Ascending aorta (tissue), 2 donors: ENCODE results near the gene CERS2. TPM values are rescaled to one million over a fixed set of nuclear protein-coding genes. Genes with fewer than 3 reads are reported as not detected.

Source experiments
- DNase-seq, 2 donors: peaks; one replicate each; pipeline ENCODE4 v3.0.0-alpha.2; 2019; ENCODE audit warnings: low spot score in 2 of 2
- H3K27ac ChIP-seq, 2 donors: fragments of 200-600 bp; sonication (generic); one replicate each; pipeline ENCODE4 v1.5.1; 2016 to 2017; ENCODE audit warnings: mild to moderate bottlenecking in 1 of 2
- H3K27me3 ChIP-seq: fragments of 200-600 bp; sonication (generic); one replicate; pipeline ENCODE4 v1.5.1; 2017
- H3K36me3 ChIP-seq, 2 donors: fragments of 200-600 bp; sonication (generic); one replicate each; pipeline ENCODE4 v1.5.1; 2016
- H3K4me1 ChIP-seq, 2 donors: fragments of 200-600 bp; sonication (generic); one replicate each; pipeline ENCODE4 v1.5.1; 2016 to 2017; ENCODE audit warnings: mild to moderate bottlenecking in 1 of 2
- H3K4me3 ChIP-seq, 2 donors: fragments of 200-600 bp; sonication (generic); one replicate each; pipeline ENCODE4 v1.5.1; 2016 to 2017; ENCODE audit warnings: mild to moderate bottlenecking in 1 of 2
- H3K9me3 ChIP-seq, 2 donors: fragments of 200-600 bp; sonication (generic); one replicate each; pipeline ENCODE4 v1.5.1; 2016
- intact Hi-C: fragments of 100-400 bp; cut with DNase I; formaldehyde crosslinking; loops from one replicate; pipeline ENCODE4 v1.15.1; 2023
- total RNA-seq: library from RNA; depleted of rRNA; stranded (reverse); fragments of >200 nt; gene quantifications from one replicate; pipeline ENCODE4 v1.1.0, GENCODE V29; 2016
- TF ChIP-seq, protein P1 (sequence below), 3 experiments: fragments of 200-600 bp in 2 of 3; fragments of 450-650 bp in 1 of 3; sonication (generic) in 2 of 3; IDR thresholded peaks; one replicate each; pipeline ENCODE4 v1.5.1; 2016 to 2019; ENCODE audit warnings: antibody characterized with exemption in 3 of 3, mild to moderate bottlenecking in 1 of 3, moderate library complexity in 1 of 3

CERS2 gene
- total RNA-seq, result 114 TPM

DNA sequence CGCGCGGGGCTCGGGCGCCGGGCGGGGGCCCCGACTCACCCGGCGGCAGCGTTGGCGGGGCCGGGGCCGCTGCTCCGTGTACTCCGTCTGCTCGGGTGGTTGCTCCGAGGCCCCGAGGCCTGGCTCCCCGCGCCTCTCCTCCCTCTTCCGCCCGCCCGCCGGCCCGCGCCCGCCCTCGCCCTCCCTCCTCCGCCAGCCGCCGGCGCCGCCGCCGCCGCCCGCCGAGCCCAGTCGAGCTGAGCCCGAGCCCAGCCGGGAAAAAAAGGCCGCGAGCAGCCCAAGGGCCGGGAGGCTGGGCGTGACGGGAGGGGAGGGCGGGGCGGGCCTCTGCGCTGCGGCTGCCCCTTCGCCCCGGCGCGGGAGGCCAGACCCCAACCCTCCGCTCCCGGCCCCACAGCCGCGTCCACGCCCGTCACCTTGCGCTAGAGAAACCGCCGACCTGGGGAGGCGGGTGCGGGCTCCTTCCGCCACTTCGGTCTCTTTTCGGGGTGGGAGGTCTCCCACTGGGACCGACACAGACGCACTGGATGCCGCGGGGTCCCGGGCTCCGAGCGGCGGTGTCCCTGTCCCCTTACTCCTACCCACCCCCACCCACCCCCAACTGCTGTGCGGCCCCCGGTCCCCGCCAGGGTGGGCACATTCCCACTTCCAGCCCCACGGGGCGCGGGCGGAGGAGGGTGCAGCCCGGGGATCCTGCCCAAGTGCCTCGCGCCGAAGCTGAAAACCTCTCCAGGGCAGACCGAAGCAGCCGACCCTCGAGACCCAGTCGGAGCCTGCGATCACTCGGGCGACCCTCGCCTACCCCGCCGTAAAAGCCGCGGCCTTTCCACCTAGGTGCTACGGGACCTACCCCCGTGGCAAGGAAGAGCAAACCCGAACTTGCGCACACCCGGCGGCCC lies at the start of gene CERS2:
Gene CERS2, minus strand, starts transcription at position 256 of the 899 bp plus-strand sequence. CDS start 5,745 bp downstream, outside the sequence.
- intact Hi-C loops, result loop anchor here (2.0 to 10.0 kb wide), 4 partner anchors 48 to 420 kb away; partner anchors contain the start of genes ARNT, GOLPH3L and SETDB1
- Histone ChIP-seq H3K36me3 (no peaks in the 10 kb centered on the region), H3K27me3 (no peaks in the 10 kb centered on the region), H3K4me1 (peaks cover 18 to 68% of the 10 kb centered on the region in 2 donors), H3K4me3 (peak within 1 kb of the TSS; percentile 79 to 99), H3K9me3 (no peaks in the 10 kb centered on the region), H3K27ac (peak within 1 kb of the TSS; percentile 95 to 99)
- TF ChIP-seq, protein P1, sequence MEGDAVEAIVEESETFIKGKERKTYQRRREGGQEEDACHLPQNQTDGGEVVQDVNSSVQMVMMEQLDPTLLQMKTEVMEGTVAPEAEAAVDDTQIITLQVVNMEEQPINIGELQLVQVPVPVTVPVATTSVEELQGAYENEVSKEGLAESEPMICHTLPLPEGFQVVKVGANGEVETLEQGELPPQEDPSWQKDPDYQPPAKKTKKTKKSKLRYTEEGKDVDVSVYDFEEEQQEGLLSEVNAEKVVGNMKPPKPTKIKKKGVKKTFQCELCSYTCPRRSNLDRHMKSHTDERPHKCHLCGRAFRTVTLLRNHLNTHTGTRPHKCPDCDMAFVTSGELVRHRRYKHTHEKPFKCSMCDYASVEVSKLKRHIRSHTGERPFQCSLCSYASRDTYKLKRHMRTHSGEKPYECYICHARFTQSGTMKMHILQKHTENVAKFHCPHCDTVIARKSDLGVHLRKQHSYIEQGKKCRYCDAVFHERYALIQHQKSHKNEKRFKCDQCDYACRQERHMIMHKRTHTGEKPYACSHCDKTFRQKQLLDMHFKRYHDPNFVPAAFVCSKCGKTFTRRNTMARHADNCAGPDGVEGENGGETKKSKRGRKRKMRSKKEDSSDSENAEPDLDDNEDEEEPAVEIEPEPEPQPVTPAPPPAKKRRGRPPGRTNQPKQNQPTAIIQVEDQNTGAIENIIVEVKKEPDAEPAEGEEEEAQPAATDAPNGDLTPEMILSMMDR (IDR thresholded peaks at IDR 0.05), result peak in 1 of 3 experiments; percentile 28
- DNase-seq, result peak in 1 of 2 donors; percentile 90

- peaks cover 0 to 17% of the 10 kb centered on the region in 2 donors for H3K4me1 ChIP-seq
- no peaks in the 10 kb centered on the region for H3K9me3 ChIP-seq
- TF ChIP-seq, protein P1 (IDR thresholded peaks at IDR 0.05), result no peak
- H3K4me3 ChIP-seq, result no peak overlapping the region
- H3K36me3 ChIP-seq, result peaks cover 10% of the 10 kb centered on the region in 2 donors
- no peak for DNase-seq
- intact Hi-C loops, result no loop called here
- peak overlapping the region; percentile 8 to 59 for H3K27ac ChIP-seq
- H3K27me3 ChIP-seq, result no peaks in the 10 kb centered on the region
Measured at GRCh38 chr1:151013518-151013917, 38.9 kb upstream of the CERS2 start.

DNA sequence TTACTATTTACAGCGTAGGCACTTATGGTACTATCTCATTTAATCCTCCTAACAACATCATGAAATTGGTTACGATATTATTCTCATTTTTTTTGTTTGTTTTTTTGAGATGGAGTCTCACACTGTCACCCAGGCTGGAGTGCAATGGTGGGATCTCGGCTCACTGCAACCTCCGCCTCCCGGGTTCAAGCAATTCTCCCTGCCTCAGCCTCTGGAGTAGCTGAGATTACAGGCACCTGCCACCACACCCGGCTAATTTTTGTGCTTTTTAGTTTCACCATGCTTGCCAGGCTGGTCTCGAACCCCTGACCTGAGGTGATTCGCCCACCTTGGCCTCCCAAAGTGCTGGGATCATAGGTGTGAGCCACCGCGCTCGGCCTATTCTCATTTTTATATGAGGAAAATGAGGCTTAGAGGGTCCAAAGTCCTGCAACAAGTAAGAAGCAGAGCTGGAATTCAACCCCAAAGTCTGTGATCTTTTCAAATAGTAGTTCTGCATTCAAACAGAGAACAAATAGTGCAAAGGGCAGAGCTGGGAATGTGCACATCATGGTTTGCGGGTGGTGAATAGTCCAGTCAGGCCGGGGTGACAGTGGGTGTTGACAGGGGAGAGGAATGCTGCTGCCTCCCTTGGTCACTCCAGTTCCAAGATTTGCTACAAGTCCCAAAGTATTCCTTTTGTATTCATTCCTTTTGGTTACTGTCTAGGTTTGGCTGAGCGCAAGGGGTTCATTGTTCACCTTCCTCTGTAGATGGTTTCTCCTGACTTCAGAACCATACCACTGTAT lies 38.2 kb upstream of the CERS2 start:
- intact Hi-C loops, result no loop called here
- no peak overlapping the region for H3K4me3 ChIP-seq
- peaks cover 0 to 17% of the 10 kb centered on the region in 2 donors for H3K4me1 ChIP-seq
- H3K9me3 ChIP-seq, result no peaks in the 10 kb centered on the region
- no peak for DNase-seq
- no peaks in the 10 kb centered on the region for H3K27me3 ChIP-seq
- peaks cover 3 to 5% of the 10 kb centered on the region in 2 donors for H3K36me3 ChIP-seq
- H3K27ac ChIP-seq, result peak overlapping the region; percentile 8 to 59
- TF ChIP-seq, protein P1 (IDR thresholded peaks at IDR 0.05), result no peak

DNA sequence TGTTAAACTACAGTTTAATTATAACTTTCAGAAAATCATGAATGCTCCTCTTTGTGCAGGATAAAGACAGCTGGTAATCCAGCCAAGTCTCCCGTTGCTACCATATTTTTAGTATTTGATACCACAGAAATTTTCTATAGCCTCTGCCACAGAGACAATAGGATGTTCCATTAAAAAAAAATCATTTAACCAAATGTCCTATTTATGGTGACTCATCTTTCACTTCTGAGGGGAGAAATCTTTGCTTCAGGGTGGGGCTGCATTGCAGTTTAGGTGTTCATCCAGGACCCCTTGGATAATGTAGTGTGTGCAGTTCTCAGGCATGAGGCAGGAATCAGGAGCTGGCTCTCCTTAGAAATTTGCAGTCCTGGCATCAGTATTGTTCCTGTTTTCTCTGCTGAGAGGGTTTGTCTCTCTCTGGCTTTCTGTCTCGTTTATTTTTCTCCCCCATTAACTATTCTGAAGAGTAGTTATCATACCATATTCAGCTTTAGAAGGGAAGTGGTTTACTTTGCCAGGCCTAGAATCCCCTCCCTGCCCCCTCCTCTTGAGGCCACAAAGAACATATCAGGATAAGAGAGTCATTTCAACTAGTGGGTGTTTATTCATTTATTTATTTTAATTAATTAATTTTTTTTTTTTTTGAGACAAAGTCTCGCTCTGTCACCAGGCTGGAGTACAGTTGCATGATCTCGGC lies 36.7 kb upstream of the CERS2 start:
- Histone ChIP-seq H3K4me1 (peaks cover 3 to 27% of the 10 kb centered on the region in 2 donors), H3K36me3 (no peaks in the 10 kb centered on the region), H3K4me3 (no peak overlapping the region), H3K27ac (no peak overlapping the region), H3K27me3 (no peaks in the 10 kb centered on the region), H3K9me3 (no peaks in the 10 kb centered on the region)
- DNase-seq, result no peak
- TF ChIP-seq, protein P1 (IDR thresholded peaks at IDR 0.05), result no peak
- intact Hi-C loops, result no loop called here

DNA sequence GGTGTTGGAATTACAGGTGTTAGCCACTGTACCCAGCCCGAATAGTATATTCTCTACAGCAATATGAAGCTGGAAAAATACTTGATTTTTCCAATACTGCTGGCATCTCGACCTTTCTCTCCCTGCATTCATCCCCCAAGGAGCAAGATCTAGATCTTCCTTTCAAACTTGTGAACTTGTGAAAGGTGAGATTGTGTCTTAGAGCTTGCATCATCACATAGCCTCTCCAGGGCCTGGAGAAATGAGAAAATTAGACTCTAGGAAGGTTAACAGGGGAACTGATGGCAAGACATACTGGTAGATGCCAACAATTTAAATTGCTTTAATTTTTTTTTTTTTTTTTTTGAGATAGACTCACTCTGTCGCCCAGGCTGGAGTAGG lies 35.7 kb upstream of the CERS2 start:
- DNase-seq, result no peak
- Histone ChIP-seq H3K4me3 (no peak overlapping the region), H3K9me3 (no peaks in the 10 kb centered on the region), H3K27ac (no peak overlapping the region), H3K27me3 (no peaks in the 10 kb centered on the region), H3K4me1 (peaks cover 3 to 28% of the 10 kb centered on the region in 2 donors), H3K36me3 (no peaks in the 10 kb centered on the region)
- TF ChIP-seq, protein P1 (IDR thresholded peaks at IDR 0.05), result no peak
- intact Hi-C loops, result no loop called here
